Effector memory CD4-positive, alpha-beta T cell (primary cell): Measurements from ENCODE around the gene DSG2.
"Not testable (repeated sequence)": the region's sequence is repeated elsewhere in the genome, so short reads cannot be mapped to it uniquely, and the experiment has no call there.

ENCODE experiments used
- DNase-seq, 3 donors: peaks; one replicate each; pipeline ENCODE4 v3.0.0-alpha.2; 2020
- H3K27ac ChIP-seq: 2 replicates; pipeline ENCODE4 v1.7.0; 2013; ENCODE audit warnings: mild to moderate bottlenecking, low read length, moderate library complexity; ENCODE audit not compliant: insufficient read depth, poor library complexity, severe bottlenecking
- H3K27me3 ChIP-seq: replicated peaks from 2 replicates; pipeline ENCODE4 v1.7.0; 2013; ENCODE audit warnings: mild to moderate bottlenecking, low read length; ENCODE audit not compliant: insufficient read depth, control insufficient read depth, poor library complexity, severe bottlenecking
- H3K36me3 ChIP-seq: 2 replicates; pipeline ENCODE4 v1.7.0; 2013; ENCODE audit warnings: mild to moderate bottlenecking, low read length, moderate library complexity; ENCODE audit not compliant: control insufficient read depth, insufficient read depth
- H3K4me1 ChIP-seq: 2 replicates; pipeline ENCODE4 v1.7.0; 2013; ENCODE audit warnings: low read length, mild to moderate bottlenecking; ENCODE audit not compliant: control insufficient read depth, insufficient read depth, poor library complexity, severe bottlenecking
- H3K4me3 ChIP-seq: 2 replicates; pipeline ENCODE4 v1.7.0; 2013; ENCODE audit warnings: low read length, low read depth, mild to moderate bottlenecking; ENCODE audit not compliant: insufficient read depth, poor library complexity, severe bottlenecking
- H3K9me3 ChIP-seq: 2 replicates; pipeline ENCODE4 v1.7.0; 2013; ENCODE audit warnings: mild to moderate bottlenecking, low read length, moderate library complexity; ENCODE audit not compliant: control insufficient read depth

The DSG2 gene

DNA sequence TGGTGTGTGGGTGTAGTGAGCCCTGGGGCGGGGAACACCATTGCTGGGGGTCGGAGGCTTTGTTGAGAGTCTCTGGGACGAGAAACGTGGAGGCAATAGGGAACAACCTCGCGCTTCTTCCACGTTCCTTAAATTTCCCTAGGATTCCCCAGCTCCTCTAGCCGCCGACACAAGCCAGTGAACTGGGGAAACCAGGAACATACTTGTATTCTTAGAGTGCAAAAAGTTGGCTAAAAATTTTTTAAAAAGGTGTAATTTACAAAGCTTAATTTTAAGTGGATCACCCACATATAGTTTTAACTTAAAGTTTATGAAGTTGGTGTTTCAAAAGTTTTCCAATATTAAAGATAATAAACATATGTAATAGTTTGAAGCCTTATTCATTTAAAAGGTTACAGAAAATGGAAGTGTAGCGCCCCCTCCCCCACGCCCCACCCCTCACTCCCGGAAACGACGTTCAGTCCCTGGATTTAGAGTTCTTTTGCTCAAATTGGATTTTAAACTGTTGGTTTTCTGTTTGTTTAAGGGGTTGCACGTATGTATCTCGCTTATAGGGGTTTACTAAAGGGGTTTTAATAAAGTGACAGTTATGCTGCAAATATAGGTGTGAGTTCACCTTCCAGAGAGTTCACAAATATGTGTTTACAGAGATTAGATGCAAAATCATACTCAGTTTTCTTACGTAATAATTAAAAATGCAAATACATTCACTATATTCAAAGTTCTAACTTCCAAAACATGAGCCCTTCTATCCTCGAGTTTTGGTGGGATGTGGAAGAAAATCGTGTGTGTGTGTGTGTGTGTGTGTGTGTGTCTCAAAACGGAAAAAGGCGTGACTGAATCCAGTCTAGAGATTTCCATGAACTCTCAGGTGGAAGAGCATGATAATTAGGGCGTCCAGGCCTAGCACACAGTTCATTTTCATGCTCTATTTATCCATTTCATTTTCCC, 872 bp downstream of the DSG2 start:
- Histone ChIP-seq H3K27ac (no peak overlapping the region), H3K4me1 (no peaks in the 10 kb centered on the region), H3K9me3 (no peaks in the 10 kb centered on the region), H3K4me3 (peak overlapping the region; percentile 25), H3K27me3 (peaks cover 10% of the 10 kb centered on the region), H3K36me3 (no peaks in the 10 kb centered on the region)
- no peak for DNase-seq

- H3K27me3 ChIP-seq = peaks cover 10% of the 10 kb centered on the region
- no peaks in the 10 kb centered on the region for H3K36me3 ChIP-seq
- no peak for DNase-seq
- H3K9me3 ChIP-seq = no peaks in the 10 kb centered on the region
- H3K27ac ChIP-seq = no peak overlapping the region
- H3K4me3 ChIP-seq = no peak overlapping the region
- no peaks in the 10 kb centered on the region for H3K4me1 ChIP-seq
These were observed 2.2 kb downstream of the DSG2 start for GRCh38 chr18:31500051-31500688.

DNA sequence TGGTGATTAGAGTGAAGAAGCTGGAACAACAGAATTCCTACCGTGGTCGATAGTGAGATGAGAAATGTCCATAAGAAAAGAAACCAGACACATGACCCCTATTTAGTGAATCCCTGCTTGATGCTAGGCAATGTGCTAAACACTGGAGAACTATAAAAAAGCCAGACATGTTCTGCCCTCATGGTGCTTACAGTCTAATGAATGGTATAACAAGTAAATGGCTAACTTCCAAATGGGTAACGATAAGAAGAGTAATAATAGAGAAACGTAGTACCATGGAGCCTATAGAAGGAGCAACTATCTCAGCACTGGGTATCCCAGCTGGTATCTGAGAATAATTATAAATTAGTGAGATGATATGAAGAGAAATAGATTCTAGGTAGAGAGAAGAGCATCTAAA, 5.0 kb downstream of the DSG2 start:
- Histone ChIP-seq H3K9me3 (no peaks in the 10 kb centered on the region), H3K27me3 (no peaks in the 10 kb centered on the region)

GRCh38 chr18:31504455-31505147, 6.6 kb downstream of the DSG2 start:
- no peaks in the 10 kb centered on the region for H3K4me1 ChIP-seq
- no peaks in the 10 kb centered on the region for H3K36me3 ChIP-seq
- no peak for DNase-seq
- H3K4me3 ChIP-seq = no peak overlapping the region
- H3K27ac ChIP-seq = no peak overlapping the region
- H3K27me3 ChIP-seq = peaks cover under 1% of the 10 kb centered on the region
- no peaks in the 10 kb centered on the region for H3K9me3 ChIP-seq

More for the DNA sequence above, 5.0 kb downstream of the DSG2 start:
- DNase-seq = no peak
- Histone ChIP-seq H3K4me3 (no peak overlapping the region), H3K4me1 (no peaks in the 10 kb centered on the region), H3K27ac (no peak overlapping the region), H3K36me3 (no peaks in the 10 kb centered on the region)

DNA sequence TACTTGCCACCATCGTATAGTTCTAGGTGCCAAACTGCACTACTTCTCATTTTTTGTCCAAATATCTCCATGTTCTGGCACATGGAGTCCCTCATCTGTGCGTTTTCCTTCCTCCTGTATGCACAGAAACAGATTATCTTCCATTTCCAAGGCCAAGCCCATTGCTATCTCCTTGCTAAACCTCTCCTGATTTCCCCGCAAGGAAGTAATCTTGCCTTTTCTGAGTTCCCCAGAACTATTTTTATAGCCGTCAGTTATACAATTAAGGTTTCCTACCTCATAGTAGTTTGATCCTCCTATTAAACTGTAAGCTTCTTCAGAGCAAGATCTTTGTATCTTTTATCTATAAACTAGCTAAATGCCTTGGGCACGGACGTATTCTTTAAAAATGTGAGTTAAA, 7.2 kb downstream of the DSG2 start:
- peaks cover 3% of the 10 kb centered on the region for H3K27me3 ChIP-seq
- no peaks in the 10 kb centered on the region for H3K9me3 ChIP-seq
- H3K27ac ChIP-seq = no peak overlapping the region

DNA sequence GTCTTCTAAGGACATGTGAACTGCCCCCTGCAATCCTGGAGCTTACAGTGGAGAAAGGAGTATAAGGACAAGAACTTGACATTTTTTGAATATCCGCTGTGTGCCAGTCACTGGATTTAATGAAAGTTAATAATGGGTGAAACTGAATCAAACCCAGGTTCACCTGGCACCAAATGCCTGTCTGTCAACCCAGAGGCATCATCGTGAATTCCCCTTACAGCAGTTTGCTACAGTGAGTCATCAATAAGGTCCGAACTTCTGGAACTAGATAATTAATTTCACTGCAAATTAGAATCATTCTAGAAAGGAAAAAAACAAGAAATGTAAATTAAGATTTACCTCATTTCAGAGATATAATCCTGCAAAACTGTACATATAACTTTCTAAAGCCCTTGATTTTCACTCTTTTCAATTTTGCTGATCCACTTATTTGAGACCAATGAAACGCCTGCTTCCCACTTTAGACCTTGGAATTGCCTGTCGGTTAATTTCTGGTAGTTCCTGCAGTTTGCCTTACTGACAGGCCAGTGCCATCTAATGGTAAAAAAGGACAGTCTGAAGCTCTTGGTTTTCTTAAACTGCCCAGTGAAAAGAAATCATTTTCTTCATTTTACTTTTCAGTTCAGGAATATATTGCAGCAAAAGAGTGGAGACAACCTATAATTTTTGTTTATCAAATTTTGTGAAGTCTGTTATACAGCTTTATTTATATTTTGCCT, 8.2 kb downstream of the DSG2 start:
- Histone ChIP-seq H3K4me1 (no peaks in the 10 kb centered on the region), H3K27me3 (peaks cover 3% of the 10 kb centered on the region), H3K4me3 (no peak overlapping the region), H3K36me3 (no peaks in the 10 kb centered on the region), H3K9me3 (no peaks in the 10 kb centered on the region), H3K27ac (no peak overlapping the region)
- no peak for DNase-seq

More for the DNA sequence above, 7.2 kb downstream of the DSG2 start:
- H3K4me1 ChIP-seq = no peaks in the 10 kb centered on the region
- H3K36me3 ChIP-seq = no peaks in the 10 kb centered on the region
- no peak overlapping the region for H3K4me3 ChIP-seq
- DNase-seq = no peak

DNA sequence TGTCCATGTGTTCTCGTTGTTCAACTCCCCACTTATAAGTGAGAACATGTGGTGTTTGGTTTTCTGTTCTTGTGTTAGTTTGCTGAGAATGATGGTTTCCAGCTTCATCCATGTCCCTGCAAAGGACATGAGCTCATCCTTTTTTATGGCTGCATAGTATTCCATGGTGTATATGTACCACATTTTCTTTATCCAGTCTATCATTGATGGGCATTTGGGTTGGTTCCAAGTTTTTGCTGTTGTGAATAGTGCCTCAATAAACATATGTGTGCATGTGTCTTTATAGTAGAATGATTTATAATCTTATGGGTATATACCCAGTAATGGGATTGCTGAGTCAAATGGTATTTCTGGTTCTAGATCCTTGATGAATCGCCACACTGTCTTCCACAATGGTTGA, 9.1 kb downstream of the DSG2 start:
- not testable (repeated sequence) for DNase-seq, H3K4me1 ChIP-seq, H3K27me3 ChIP-seq, H3K9me3 ChIP-seq, H3K4me3 ChIP-seq, H3K27ac ChIP-seq, H3K36me3 ChIP-seq

DNA sequence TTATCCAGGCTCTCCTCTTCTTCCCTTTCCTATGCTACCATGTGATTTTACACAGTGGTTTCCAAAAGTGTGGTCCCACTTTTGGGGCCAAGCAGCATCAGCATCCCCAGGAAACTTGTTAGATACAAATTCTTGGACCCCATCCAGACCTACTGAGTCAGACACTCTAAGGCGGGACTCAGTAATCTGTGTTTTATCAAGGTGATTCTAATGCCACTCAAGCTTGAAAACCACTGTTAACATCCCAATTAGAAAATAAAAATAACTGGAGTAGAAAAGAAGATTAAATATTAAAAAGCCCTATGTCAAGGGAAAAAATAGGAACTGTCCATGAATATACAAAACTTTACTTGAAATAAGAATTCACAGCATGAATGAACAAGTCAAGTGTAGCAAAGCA, 10.8 kb downstream of the DSG2 start:
- Histone ChIP-seq H3K27ac (no peak overlapping the region), H3K36me3 (no peaks in the 10 kb centered on the region), H3K9me3 (no peaks in the 10 kb centered on the region), H3K4me3 (no peak overlapping the region), H3K27me3 (peaks cover 3% of the 10 kb centered on the region), H3K4me1 (no peaks in the 10 kb centered on the region)
- no peak for DNase-seq

GRCh38 chr18:31509571-31509970, 11.6 kb downstream of the DSG2 start:
- no peaks in the 10 kb centered on the region for H3K36me3 ChIP-seq
- H3K4me3 ChIP-seq = no peak overlapping the region
- H3K4me1 ChIP-seq = no peaks in the 10 kb centered on the region
- H3K27me3 ChIP-seq = peaks cover 3% of the 10 kb centered on the region
- DNase-seq = no peak
- H3K9me3 ChIP-seq = no peaks in the 10 kb centered on the region
- no peak overlapping the region for H3K27ac ChIP-seq
